GM21381 (cell line): ENCODE data around the gene NFRKB.

Experiments
- ATAC-seq: cut with Tn5 transposase; IDR thresholded peaks from one replicate; pipeline ENCODE4 v1.9.1; 2021; ENCODE audit warnings: mild to moderate bottlenecking, moderate library complexity; ENCODE audit not compliant: unreplicated experiment

NFRKB gene

GRCh38 chr11:129846508-129847335, 48.7 kb downstream of the NFRKB start:
- ATAC-seq = no peak
